ENCODE results near the gene CREB3L2. TPM values are rescaled to one million over a fixed set of nuclear protein-coding genes. Genes with fewer than 3 reads are reported as not detected.

The CREB3L2 gene
- total and polyA plus RNA-seq, 8 donors: 5.8 to 258 (median 23.6) TPM

DNA sequence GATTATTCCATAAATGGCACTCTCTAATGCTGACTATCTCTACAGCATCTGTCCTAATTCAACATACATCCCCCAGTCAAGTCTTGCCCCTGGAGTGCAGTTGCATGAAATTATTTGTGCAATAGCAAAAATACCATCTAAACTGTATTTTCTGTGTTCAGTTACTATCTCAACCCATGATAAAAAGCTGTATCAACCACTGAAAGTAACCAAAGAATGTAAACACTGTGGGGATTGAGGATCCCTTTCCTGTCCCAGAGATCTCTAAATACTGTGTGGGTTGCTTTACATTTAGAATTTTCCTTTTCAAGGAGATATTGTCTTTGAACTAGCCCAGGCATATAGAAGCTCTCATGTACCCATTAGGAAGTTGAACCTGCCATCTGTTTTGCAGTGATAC, 131.2 kb downstream of the CREB3L2 start:
- Histone ChIP-seq H3K4me1 (peaks cover 0 to 27% (median 8%) of the 10 kb centered on the region in 4 donors), H3K27ac (no peak overlapping the region), H3K36me3 (peaks cover 4 to 60% (median 46%) of the 10 kb centered on the region in 4 donors), H3K27me3 (no peaks in the 10 kb centered on the region), H3K4me3 (no peak overlapping the region), H3K9me3 (peaks cover 0 to 5% (median 2%) of the 10 kb centered on the region in 4 donors)
- no peak for DNase-seq
- intact Hi-C loops (cut with DNase I; ENCODE audit: low total_unique reads): no loop called here
- TF ChIP-seq POLR2AphosphoS5 (IDR thresholded peaks at IDR 0.05) (no peak), POLR2A (IDR thresholded peaks at IDR 0.05) (no peak), EP300 (IDR thresholded peaks at IDR 0.05) (no peak)
- TF ChIP-seq, protein P1, sequence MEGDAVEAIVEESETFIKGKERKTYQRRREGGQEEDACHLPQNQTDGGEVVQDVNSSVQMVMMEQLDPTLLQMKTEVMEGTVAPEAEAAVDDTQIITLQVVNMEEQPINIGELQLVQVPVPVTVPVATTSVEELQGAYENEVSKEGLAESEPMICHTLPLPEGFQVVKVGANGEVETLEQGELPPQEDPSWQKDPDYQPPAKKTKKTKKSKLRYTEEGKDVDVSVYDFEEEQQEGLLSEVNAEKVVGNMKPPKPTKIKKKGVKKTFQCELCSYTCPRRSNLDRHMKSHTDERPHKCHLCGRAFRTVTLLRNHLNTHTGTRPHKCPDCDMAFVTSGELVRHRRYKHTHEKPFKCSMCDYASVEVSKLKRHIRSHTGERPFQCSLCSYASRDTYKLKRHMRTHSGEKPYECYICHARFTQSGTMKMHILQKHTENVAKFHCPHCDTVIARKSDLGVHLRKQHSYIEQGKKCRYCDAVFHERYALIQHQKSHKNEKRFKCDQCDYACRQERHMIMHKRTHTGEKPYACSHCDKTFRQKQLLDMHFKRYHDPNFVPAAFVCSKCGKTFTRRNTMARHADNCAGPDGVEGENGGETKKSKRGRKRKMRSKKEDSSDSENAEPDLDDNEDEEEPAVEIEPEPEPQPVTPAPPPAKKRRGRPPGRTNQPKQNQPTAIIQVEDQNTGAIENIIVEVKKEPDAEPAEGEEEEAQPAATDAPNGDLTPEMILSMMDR (IDR thresholded peaks at IDR 0.05): no peak

- TF ChIP-seq POLR2A (IDR thresholded peaks at IDR 0.05) (no peak), EP300 (IDR thresholded peaks at IDR 0.05) (no peak), POLR2AphosphoS5 (IDR thresholded peaks at IDR 0.05) (no peak)
- TF ChIP-seq, protein P1 (IDR thresholded peaks at IDR 0.05): no peak
- peaks cover 0 to 21% (median 5%) of the 10 kb centered on the region in 4 donors for H3K4me1 ChIP-seq
- DNase-seq: no peak
- 92 to 100% (median 97%) methylated on average over 1 of the region's 1 CpG for WGBS, 5 donors
- intact Hi-C loops (cut with DNase I; ENCODE audit: low total_unique reads): no loop called here
- H3K4me3 ChIP-seq: no peak overlapping the region
- H3K36me3 ChIP-seq: peaks cover 6 to 61% (median 47%) of the 10 kb centered on the region in 4 donors
- H3K27me3 ChIP-seq: no peaks in the 10 kb centered on the region
- H3K9me3 ChIP-seq: peaks cover 0 to 5% (median 2%) of the 10 kb centered on the region in 4 donors
- no peak overlapping the region for H3K27ac ChIP-seq
These were observed 131.8 kb downstream of the CREB3L2 start for GRCh38 chr7:137870078-137870477.

- WGBS, 5 donors: 93 to 99% (median 96%) methylated on average over 3 of the region's 3 CpGs
- TF ChIP-seq POLR2AphosphoS5 (IDR thresholded peaks at IDR 0.05): no peak
- TF ChIP-seq, protein P1 (IDR thresholded peaks at IDR 0.05): no peak
- TF ChIP-seq EP300 (IDR thresholded peaks at IDR 0.05): no peak
- TF ChIP-seq POLR2A (IDR thresholded peaks at IDR 0.05): no peak
- no peaks in the 10 kb centered on the region for H3K27me3 ChIP-seq
- no peak overlapping the region for H3K27ac ChIP-seq
- H3K4me1 ChIP-seq: peaks cover 0 to 12% (median 3%) of the 10 kb centered on the region in 4 donors
- H3K36me3 ChIP-seq: peaks cover 8 to 64% (median 47%) of the 10 kb centered on the region in 4 donors
- peaks cover 0 to 5% (median 2%) of the 10 kb centered on the region in 4 donors for H3K9me3 ChIP-seq
- H3K4me3 ChIP-seq: no peak overlapping the region
- intact Hi-C loops (cut with DNase I; ENCODE audit: low total_unique reads): no loop called here
- no peak for DNase-seq
These were observed 132.6 kb downstream of the CREB3L2 start for GRCh38 chr7:137869260-137869659.

DNA sequence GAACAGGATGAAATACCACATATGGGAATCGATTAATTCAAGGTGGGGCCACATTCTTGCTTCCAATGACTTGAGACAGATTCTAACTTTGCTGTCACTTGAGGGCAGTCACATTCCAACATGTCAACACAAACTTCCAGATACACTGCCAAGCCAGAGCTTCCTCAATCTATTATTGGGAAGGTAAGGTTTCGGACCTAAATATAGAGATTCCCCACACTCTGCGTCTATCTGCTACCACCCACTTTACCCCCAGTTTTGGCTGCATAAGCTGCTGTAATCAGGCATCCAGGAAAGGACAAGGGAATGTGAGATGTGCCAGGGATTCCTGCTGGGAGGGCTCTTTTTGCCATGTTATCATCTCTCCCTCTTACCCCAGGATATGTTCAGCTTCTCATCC, 134.6 kb downstream of the CREB3L2 start:
- no peak overlapping the region for H3K4me3 ChIP-seq
- H3K36me3 ChIP-seq: peaks cover 8 to 57% (median 35%) of the 10 kb centered on the region in 4 donors
- intact Hi-C loops (cut with DNase I; ENCODE audit: low total_unique reads): no loop called here
- TF ChIP-seq, protein P1 (IDR thresholded peaks at IDR 0.05): no peak
- no peak for TF ChIP-seq POLR2AphosphoS5 (IDR thresholded peaks at IDR 0.05)
- TF ChIP-seq EP300 (IDR thresholded peaks at IDR 0.05): no peak
- no peak for TF ChIP-seq POLR2A (IDR thresholded peaks at IDR 0.05)
- no peak overlapping the region for H3K27ac ChIP-seq
- H3K4me1 ChIP-seq: peaks cover 0 to 8% (median 0%) of the 10 kb centered on the region in 4 donors
- no peaks in the 10 kb centered on the region for H3K27me3 ChIP-seq
- H3K9me3 ChIP-seq: peaks cover 0 to 5% (median 2%) of the 10 kb centered on the region in 4 donors
- 93 to 99% (median 95%) methylated on average over 3 of the region's 3 CpGs for WGBS, 5 donors
- DNase-seq: no peak
